Measurements from ENCODE around the gene CCDC92. TPM values are rescaled to one million over a fixed set of nuclear protein-coding genes. Genes with fewer than 3 reads are reported as not detected.

CCDC92 gene
- total RNA-seq, 1 experiment from 2014 or later = 53.7 TPM

GRCh38 chr12:123946152-123946515, 26.5 kb downstream of the CCDC92 start:
- ATAC-seq (no peak), DNase-seq (ENCODE audit: low read depth, low spot score) (no peak)
- in situ Hi-C loops (cut with HindIII; ENCODE audit: low pct_unique_long_range_greater_than_20kb, low sequenced_read_pairs) (no loop called here), intact Hi-C loops (cut with micrococcal nuclease; ENCODE audit: unreplicated experiment) (no loop called here)
- Histone ChIP-seq H3K4me1 (ENCODE audit: control insufficient read depth, insufficient read depth, low read length) (no peaks in the 10 kb centered on the region), H3K4me3 (ENCODE audit: low read depth in 2 of 2, low read length in 2 of 2) (no peak overlapping the region), H3K27ac (ENCODE audit: low read length) (no peak overlapping the region), H3K9me3 (ENCODE audit: control insufficient read depth, insufficient read depth, low read depth, low read length) (no peaks in the 10 kb centered on the region), H3K36me3 (ENCODE audit: control insufficient read depth, insufficient read depth, low read length) (no peaks in the 10 kb centered on the region; the same call in 1 of the 2 replicates), H3K27me3 (ENCODE audit: control insufficient read depth, insufficient read depth, low read length) (no peaks in the 10 kb centered on the region)
- CTCF ChIA-PET = no interaction called here
- POLR2A ChIA-PET = no interaction called here
- no TSS peak for BruUV-seq (replicated peaks)
- TF ChIP-seq SIN3A (IDR thresholded peaks at IDR 0.05; ENCODE audit: borderline replicate concordance, insufficient read depth, low read depth, low read length) = no peak
- TF ChIP-seq REST (IDR thresholded peaks at IDR 0.05; ENCODE audit: insufficient read depth in 1 of 2, low read depth in 2 of 2, low read length in 1 of 2) = no peak
- TF ChIP-seq TCF7L2 (IDR thresholded peaks at IDR 0.05; ENCODE audit: low read depth, low read length) = no peak

GRCh38 chr12:123945287-123946151, 27.1 kb downstream of the CCDC92 start:
- CTCF ChIA-PET = no interaction called here
- Histone ChIP-seq H3K36me3 (ENCODE audit: control insufficient read depth, insufficient read depth, low read length) (no peaks in the 10 kb centered on the region; the same call in 1 of the 2 replicates), H3K27me3 (ENCODE audit: control insufficient read depth, insufficient read depth, low read length) (no peaks in the 10 kb centered on the region), H3K27ac (ENCODE audit: low read length) (no peak overlapping the region), H3K9me3 (ENCODE audit: control insufficient read depth, insufficient read depth, low read depth, low read length) (no peaks in the 10 kb centered on the region), H3K4me3 (ENCODE audit: low read depth in 2 of 2, low read length in 2 of 2) (no peak overlapping the region), H3K4me1 (ENCODE audit: control insufficient read depth, insufficient read depth, low read length) (no peaks in the 10 kb centered on the region)
- TF ChIP-seq TCF7L2 (IDR thresholded peaks at IDR 0.05; ENCODE audit: low read depth, low read length) (no peak), POLR2AphosphoS5 (IDR thresholded peaks at IDR 0.05; ENCODE audit: low read depth, low read length) (no peak), REST (IDR thresholded peaks at IDR 0.05; ENCODE audit: insufficient read depth in 1 of 2, low read depth in 2 of 2, low read length in 1 of 2) (no peak)
- in situ Hi-C loops (cut with HindIII; ENCODE audit: low pct_unique_long_range_greater_than_20kb, low sequenced_read_pairs) (no loop called here), intact Hi-C loops (cut with micrococcal nuclease; ENCODE audit: unreplicated experiment) (no loop called here)
- DNase-seq (ENCODE audit: low read depth, low spot score) (no peak), ATAC-seq (no peak)
- BruUV-seq (replicated peaks) = no TSS peak
- POLR2A ChIA-PET = no interaction called here
